PFSK-1 (cell line): ENCODE data around the gene MEFV.

ENCODE experiments used
- FOXP2 ChIP-seq: optimal IDR thresholded peaks from 2 replicates; pipeline ENCODE3; 2011; ENCODE audit warnings: borderline replicate concordance, control low read depth, inconsistent platforms; ENCODE audit not compliant: insufficient read depth; ENCODE audit errors: extremely low read length, extremely low read depth
- POLR2AphosphoS5 ChIP-seq: IDR thresholded peaks from 2 replicates; pipeline ENCODE4 v1.6.1; 2012; ENCODE audit warnings: low read depth, mild to moderate bottlenecking, control low read depth, low read length, moderate library complexity
- REST ChIP-seq, 2 experiments: IDR thresholded peaks; 2 replicates each; pipeline versions ENCODE4 v1.6.1 to v1.8.0; 2011 to 2012; ENCODE audit warnings: low read depth in 2 of 2, low read length in 2 of 2, control low read depth in 1 of 2, inconsistent platforms in 1 of 2, mild to moderate bottlenecking in 1 of 2, moderate library complexity in 1 of 2; ENCODE audit not compliant: insufficient read depth in 1 of 2
- SIN3A ChIP-seq: IDR thresholded peaks from 2 replicates; pipeline ENCODE4 v1.6.1; 2012; ENCODE audit warnings: mild to moderate bottlenecking, low read length, moderate library complexity, borderline replicate concordance; ENCODE audit not compliant: insufficient read depth
- TAF1 ChIP-seq: IDR thresholded peaks from 2 replicates; pipeline ENCODE4 v1.6.1; 2012; ENCODE audit warnings: low read length, control low read depth, borderline replicate concordance; ENCODE audit not compliant: insufficient read depth

The MEFV gene

GRCh38 chr16:3235856-3236669, 20.4 kb downstream of the MEFV start:
- TF ChIP-seq TAF1, result no peak
- TF ChIP-seq POLR2AphosphoS5, result no peak
- TF ChIP-seq REST (IDR thresholded peaks at IDR 0.05; ENCODE audit: insufficient read depth in 1 of 2, low read depth in 2 of 2, low read length in 2 of 2), result no peak
- TF ChIP-seq FOXP2, result no peak
- TF ChIP-seq SIN3A, result no peak

- TF ChIP-seq REST (IDR thresholded peaks at IDR 0.05; ENCODE audit: insufficient read depth in 1 of 2, low read depth in 2 of 2, low read length in 2 of 2), result no peak
- TF ChIP-seq FOXP2, result no peak
- no peak for TF ChIP-seq SIN3A
- TF ChIP-seq POLR2AphosphoS5, result peak; percentile 74
- no peak for TF ChIP-seq TAF1
Observed at GRCh38 chr16:3234857-3235561, 21.4 kb downstream of the MEFV start, which contains the start of gene ZNF200. ZNF200 (minus strand) TSS chr16:3235158; CDS start chr16:3233755, 1,403 bp downstream.

- TF ChIP-seq FOXP2 (no peak), SIN3A (no peak), TAF1 (no peak), POLR2AphosphoS5 (no peak), REST (IDR thresholded peaks at IDR 0.05; ENCODE audit: insufficient read depth in 1 of 2, low read depth in 2 of 2, low read length in 2 of 2) (no peak)
Observed at GRCh38 chr16:3234543-3234856, 21.9 kb downstream of the MEFV start.

- no peak for TF ChIP-seq REST (IDR thresholded peaks at IDR 0.05; ENCODE audit: insufficient read depth in 1 of 2, low read depth in 2 of 2, low read length in 2 of 2)
- TF ChIP-seq SIN3A, result no peak
- no peak for TF ChIP-seq FOXP2
- no peak for TF ChIP-seq TAF1
- TF ChIP-seq POLR2AphosphoS5, result no peak
Observed at GRCh38 chr16:3223913-3224515, 32.4 kb downstream of the MEFV start.
